Stimulated activated naive CD8-positive, alpha-beta T cell treated with anti-CD3 and anti-CD28 coated beads, Interleukin-15, Interleukin-2, amounts not matched to agents 100 U/mL and 50 U/mL, for 24 hours (primary cell): ENCODE measurements around the gene MBTPS1.
A peak's percentile ranks its signal among the peaks of the same experiment; 100 is the strongest.

Source experiments
- ATAC-seq: fragments of 150-1000 bp; cut with Tn5 transposase; one replicate; pipeline ENCODE4 v1.10.0; 2021
- DNase-seq: peaks from one replicate; pipeline ENCODE4 v3.0.0; 2021

Gene MBTPS1

GRCh38 chr16:84034516-84034915 is 82.2 kb downstream of the MBTPS1 start:
- no peak for ATAC-seq
- no peak for DNase-seq

- ATAC-seq, result no peak
Measured at GRCh38 chr16:84033251-84034195, 83.2 kb downstream of the MBTPS1 start.

GRCh38 chr16:84032458-84033178 is 84.1 kb downstream of the MBTPS1 start:
- DNase-seq (no peak), ATAC-seq (no peak)

More at GRCh38 chr16:84033251-84034195, 83.2 kb downstream of the MBTPS1 start:
- DNase-seq, result no peak

- DNase-seq, result no peak
- ATAC-seq, result no peak
Measured at GRCh38 chr16:84031556-84031955, 85.2 kb downstream of the MBTPS1 start.

- DNase-seq (peak; percentile 49), ATAC-seq (peak; percentile 26)
Measured at GRCh38 chr16:84029297-84030047, 87.3 kb downstream of the MBTPS1 start.

GRCh38 chr16:84027625-84028024 is 89.1 kb downstream of the MBTPS1 start:
- ATAC-seq (no peak), DNase-seq (no peak)

GRCh38 chr16:84026606-84027005 is 90.1 kb downstream of the MBTPS1 start:
- DNase-seq (no peak), ATAC-seq (no peak)

GRCh38 chr16:84024854-84025253 is 91.9 kb downstream of the MBTPS1 start:
- ATAC-seq (no peak), DNase-seq (no peak)

- ATAC-seq, result no peak
- DNase-seq, result no peak
Measured at GRCh38 chr16:84022644-84023043, 94.1 kb downstream of the MBTPS1 start.

GRCh38 chr16:84021488-84021887 is 95.3 kb downstream of the MBTPS1 start:
- ATAC-seq (no peak), DNase-seq (no peak)

- no peak for ATAC-seq
- no peak for DNase-seq
Measured at GRCh38 chr16:84020353-84020752, 96.4 kb downstream of the MBTPS1 start.

- DNase-seq, result no peak
- ATAC-seq, result no peak
Measured at GRCh38 chr16:84018710-84019109, 98.0 kb downstream of the MBTPS1 start.

- no peak for DNase-seq
- no peak for ATAC-seq
Measured at GRCh38 chr16:84016477-84016876, 100.3 kb downstream of the MBTPS1 start.

- no peak for DNase-seq
Measured at GRCh38 chr16:84015399-84015798, 101.3 kb downstream of the MBTPS1 start.

GRCh38 chr16:84014570-84015327 is 102.0 kb downstream of the MBTPS1 start:
- DNase-seq, result no peak
- ATAC-seq, result no peak

More at GRCh38 chr16:84015399-84015798, 101.3 kb downstream of the MBTPS1 start:
- no peak for ATAC-seq

- ATAC-seq, result peak; percentile 80
Measured at GRCh38 chr16:84013787-84014569, 102.8 kb downstream of the MBTPS1 start.

GRCh38 chr16:84009282-84009681 is 107.5 kb downstream of the MBTPS1 start:
- DNase-seq (no peak), ATAC-seq (no peak)

More at GRCh38 chr16:84013787-84014569, 102.8 kb downstream of the MBTPS1 start:
- DNase-seq, result peak; percentile 68

- DNase-seq, result no peak
Measured at GRCh38 chr16:84007965-84008364, 108.8 kb downstream of the MBTPS1 start.

GRCh38 chr16:84007520-84007919 is 109.2 kb downstream of the MBTPS1 start:
- ATAC-seq, result no peak
- no peak for DNase-seq

More at GRCh38 chr16:84007965-84008364, 108.8 kb downstream of the MBTPS1 start:
- no peak for ATAC-seq

- DNase-seq (no peak), ATAC-seq (no peak)
Measured at GRCh38 chr16:84005391-84005790, 111.4 kb downstream of the MBTPS1 start.

GRCh38 chr16:84004442-84004841 is 112.3 kb downstream of the MBTPS1 start:
- no peak for DNase-seq
- no peak for ATAC-seq
